Gastroesophageal sphincter (tissue), 4 donors: ENCODE results near the gene ZNF593. TPM values are rescaled to one million over a fixed set of nuclear protein-coding genes. Genes with fewer than 3 reads are reported as not detected.

ENCODE experiments used
- ATAC-seq: fragments of 150-250 bp; one replicate; pipeline ENCODE4 v1.9.1; 2016; ENCODE audit warnings: mild to moderate bottlenecking, moderate library complexity
- H3K27ac ChIP-seq, 4 donors: fragments of 200-600 bp; sonication (generic) in 3 of 4; 1 replicate in 3 of 4; 2 replicates in 1 of 4; pipeline ENCODE4 v1.5.1; 2016 to 2019
- H3K27me3 ChIP-seq: fragments of 200-600 bp; sonication (generic); one replicate; pipeline ENCODE4 v1.5.1; 2019
- H3K36me3 ChIP-seq, 2 donors: fragments of 200-600 bp; sonication (generic); one replicate each; pipeline ENCODE4 v1.5.1; 2019; ENCODE audit warnings: control low read depth in 1 of 2
- H3K4me1 ChIP-seq, 3 donors: fragments of 200-600 bp; sonication (generic); 1 replicate in 2 of 3; 2 replicates in 1 of 3; pipeline ENCODE4 v1.5.1; 2016 to 2019; ENCODE audit warnings: control low read depth in 2 of 3
- H3K4me3 ChIP-seq, 2 donors: fragments of 200-600 bp; sonication (generic); one replicate each; pipeline ENCODE4 v1.5.1; 2019; ENCODE audit warnings: mild to moderate bottlenecking in 1 of 2, moderate library complexity in 1 of 2
- H3K9me3 ChIP-seq, 3 donors: fragments of 200-600 bp; sonication (generic); one replicate each; pipeline ENCODE4 v1.5.1; 2017 to 2019; ENCODE audit warnings: control low read depth in 2 of 3
- CTCF ChIP-seq, 4 experiments: fragments of 200-600 bp in 2 of 4; fragments of 450-650 bp in 2 of 4; sonication (generic) in 1 of 4; IDR thresholded peaks; one replicate each; pipeline ENCODE4 v1.5.1; 2017 to 2019; ENCODE audit warnings: antibody characterized with exemption in 4 of 4, mild to moderate bottlenecking in 2 of 4, moderate library complexity in 2 of 4
- EP300 ChIP-seq: sonication (generic); formaldehyde crosslinking; IDR thresholded peaks from one replicate; pipeline ENCODE4 v1.6.1; 2017; ENCODE audit warnings: antibody characterized with exemption, mild to moderate bottlenecking
- POLR2A ChIP-seq, 2 donors: fragments of 450-650 bp; IDR thresholded peaks; one replicate each; pipeline ENCODE4 v1.6.1; 2017; ENCODE audit warnings: antibody characterized with exemption in 2 of 2, mild to moderate bottlenecking in 2 of 2, moderate library complexity in 1 of 2
- POLR2AphosphoS5 ChIP-seq: sonication (generic); formaldehyde crosslinking; IDR thresholded peaks from one replicate; pipeline ENCODE4 v1.6.1; 2017; ENCODE audit warnings: antibody characterized with exemption
- WGBS, 2 donors: methylation state at CpG; one replicate each; pipeline ENCODE4 v1.1.5; 2018; ENCODE audit warnings: low coverage in 1 of 2; 5-methylcytosine and 5-hydroxymethylcytosine counted together
- total RNA-seq, 4 donors: library from RNA; depleted of rRNA; stranded (reverse); fragments of >200 nt; gene quantifications; one replicate each; pipeline ENCODE4 v1.1.0, GENCODE V29; 2016

The ZNF593 gene
- total RNA-seq, 4 donors from 2014 or later, result 5.0 to 22.8 (median 16.6) TPM

GRCh38 chr1:26184883-26185282 lies 15.2 kb downstream of the ZNF593 start:
- WGBS, 2 donors, result 83 to 96% methylated on average over 1 to 11 of the region's 21 CpGs
- TF ChIP-seq EP300, result no peak
- TF ChIP-seq POLR2AphosphoS5, result no peak
- no peak for TF ChIP-seq POLR2A (IDR thresholded peaks at IDR 0.05)
- no peak for TF ChIP-seq CTCF (IDR thresholded peaks at IDR 0.05)
- Histone ChIP-seq H3K36me3 (no peaks in the 10 kb centered on the region), H3K4me1 (no peaks in the 10 kb centered on the region), H3K27me3 (no peaks in the 10 kb centered on the region), H3K4me3 (no peak overlapping the region), H3K27ac (no peak overlapping the region), H3K9me3 (no peaks in the 10 kb centered on the region)
- ATAC-seq, result no peak

- H3K4me1 ChIP-seq, result no peaks in the 10 kb centered on the region
- no peak overlapping the region for H3K4me3 ChIP-seq
- H3K36me3 ChIP-seq, result no peaks in the 10 kb centered on the region
- TF ChIP-seq POLR2AphosphoS5 (no peak), POLR2A (IDR thresholded peaks at IDR 0.05) (no peak), EP300 (no peak), CTCF (IDR thresholded peaks at IDR 0.05) (no peak)
- 100% methylated on average over 1 of the region's 6 CpGs; no CpG with 5 or more reads in 1 of the 2 donors for WGBS, 2 donors
- H3K27me3 ChIP-seq, result no peaks in the 10 kb centered on the region
- no peaks in the 10 kb centered on the region for H3K9me3 ChIP-seq
- no peak overlapping the region for H3K27ac ChIP-seq
- ATAC-seq, result no peak
These were observed 18.2 kb downstream of the ZNF593 start for GRCh38 chr1:26187882-26188281.

- no peaks in the 10 kb centered on the region for H3K9me3 ChIP-seq
- H3K27me3 ChIP-seq, result no peaks in the 10 kb centered on the region
- no peaks in the 10 kb centered on the region for H3K36me3 ChIP-seq
- H3K4me1 ChIP-seq, result no peaks in the 10 kb centered on the region
- TF ChIP-seq EP300, result no peak
- no peak for TF ChIP-seq CTCF (IDR thresholded peaks at IDR 0.05)
- TF ChIP-seq POLR2A (IDR thresholded peaks at IDR 0.05), result no peak
- no peak for TF ChIP-seq POLR2AphosphoS5
- no peak overlapping the region for H3K27ac ChIP-seq
- H3K4me3 ChIP-seq, result no peak overlapping the region
- ATAC-seq, result no peak
- WGBS, 2 donors, result no CpG with 5 or more reads among the region's 8 CpGs
These were observed 18.8 kb downstream of the ZNF593 start for GRCh38 chr1:26188477-26188876.

GRCh38 chr1:26189331-26189730 lies 19.6 kb downstream of the ZNF593 start:
- Histone ChIP-seq H3K4me1 (no peaks in the 10 kb centered on the region), H3K27ac (no peak overlapping the region), H3K4me3 (no peak overlapping the region), H3K27me3 (no peaks in the 10 kb centered on the region), H3K36me3 (no peaks in the 10 kb centered on the region), H3K9me3 (no peaks in the 10 kb centered on the region)
- WGBS, 2 donors, result 60 to 69% methylated on average over 2 to 3 of the region's 6 CpGs
- TF ChIP-seq POLR2AphosphoS5 (no peak), POLR2A (IDR thresholded peaks at IDR 0.05) (no peak), CTCF (IDR thresholded peaks at IDR 0.05) (no peak), EP300 (no peak)
- ATAC-seq, result no peak

- no peaks in the 10 kb centered on the region for H3K9me3 ChIP-seq
- WGBS, 2 donors, result no CpG with 5 or more reads among the region's 7 CpGs
- H3K27me3 ChIP-seq, result no peaks in the 10 kb centered on the region
- H3K4me3 ChIP-seq, result no peak overlapping the region
- ATAC-seq, result no peak
- H3K4me1 ChIP-seq, result no peaks in the 10 kb centered on the region
- H3K36me3 ChIP-seq, result no peaks in the 10 kb centered on the region
- H3K27ac ChIP-seq, result no peak overlapping the region
- TF ChIP-seq EP300, result no peak
- TF ChIP-seq CTCF (IDR thresholded peaks at IDR 0.05), result no peak
- no peak for TF ChIP-seq POLR2AphosphoS5
- no peak for TF ChIP-seq POLR2A (IDR thresholded peaks at IDR 0.05)
These were observed 20.1 kb downstream of the ZNF593 start for GRCh38 chr1:26189751-26190275.
